Measurements from ENCODE around the gene KRT6C.

GRCh38 chr12:52444647-52445595 is 28.7 kb downstream of the KRT6C start:
- TF ChIP-seq CTCF (conservative IDR thresholded peaks at IDR 0.05) (no peak), ZFX (IDR thresholded peaks at IDR 0.05) (no peak)

Measured in C4-2B (cell line).